Esophagus squamous epithelium (tissue), 4 donors: Measurements from ENCODE around the gene RPS24.

Experiments
- CTCF ChIP-seq, 6 experiments: fragments of 450-650 bp in 4 of 6; fragments of 200-600 bp in 2 of 6; sonication (generic) in 2 of 6; IDR thresholded peaks; one replicate each; pipeline ENCODE4 v1.5.1; 2016 to 2019; ENCODE audit warnings: antibody characterized with exemption in 6 of 6, mild to moderate bottlenecking in 4 of 6, moderate library complexity in 4 of 6
- POLR2A ChIP-seq, 4 donors: fragments of 450-650 bp; IDR thresholded peaks; one replicate each; pipeline ENCODE4 v1.6.1; 2017; ENCODE audit warnings: antibody characterized with exemption in 4 of 4, mild to moderate bottlenecking in 4 of 4, moderate library complexity in 3 of 4

DNA sequence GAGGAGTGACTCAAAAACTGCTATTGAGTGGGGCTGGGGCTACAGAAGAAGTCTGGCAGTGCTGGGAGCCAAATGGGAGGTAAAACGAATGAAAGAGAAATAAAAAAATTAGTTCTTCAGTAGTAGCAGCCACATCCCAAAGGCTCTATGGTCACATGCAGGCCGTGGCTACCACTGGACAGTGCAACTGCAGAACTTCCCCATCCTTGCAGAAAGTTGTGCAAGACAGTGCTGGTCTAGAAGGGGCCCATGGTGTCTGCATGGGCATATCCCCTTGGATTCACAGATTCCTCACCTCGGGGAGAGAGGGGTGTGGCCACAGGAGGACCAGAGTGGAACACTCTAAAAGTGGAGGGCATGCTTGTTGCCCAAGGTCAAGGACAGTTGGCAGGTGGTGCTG lies 47.6 kb downstream of the RPS24 start:
- no peak for TF ChIP-seq CTCF (IDR thresholded peaks at IDR 0.05)
- no peak for TF ChIP-seq POLR2A (IDR thresholded peaks at IDR 0.05)
